ENCODE measurements around the gene GUCA1A. TPM values are rescaled to one million over a fixed set of nuclear protein-coding genes. Genes with fewer than 3 reads are reported as not detected.
A peak's percentile ranks its signal among the peaks of the same experiment; 100 is the strongest.

GUCA1A gene
- total and polyA plus RNA-seq, 2 of the 4 experiments (the other 2 are of a cell fraction), result 0.18 to 0.32 TPM

DNA sequence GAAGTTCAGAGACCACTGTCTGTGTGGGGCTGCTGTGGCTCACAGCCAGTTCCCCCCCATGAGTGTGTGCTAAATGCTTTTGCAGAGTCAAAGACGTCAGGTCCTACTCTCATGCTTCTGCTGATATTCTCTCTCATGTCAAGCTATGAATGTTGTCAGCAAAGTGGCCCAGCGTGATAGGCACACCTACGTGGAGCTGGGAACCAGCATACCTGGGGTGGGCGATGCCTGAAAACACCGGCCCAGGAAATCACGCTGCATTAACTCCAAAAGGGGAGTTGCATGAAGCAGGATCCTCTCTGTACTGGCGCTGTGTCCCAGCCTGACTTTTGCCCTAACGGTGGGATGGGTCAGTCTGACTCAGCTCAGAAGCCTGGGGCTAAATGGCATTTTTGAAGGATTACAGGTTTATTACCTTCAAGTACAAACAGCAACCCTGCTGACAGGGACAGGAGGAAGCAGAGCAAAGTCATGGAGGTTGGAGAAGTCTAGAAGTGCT, 53.5 kb downstream of the GUCA1A start:
- H4K5ac ChIP-seq (ENCODE audit: low read depth, low read length), result peak overlapping the region; percentile 10
- no TSS peak for BruUV-seq (replicated peaks)
- peaks cover 25% of the 10 kb centered on the region for H3K9me1 ChIP-seq (ENCODE audit: insufficient read depth, low read length)
- H3K27me3 ChIP-seq (ENCODE audit: control insufficient read depth, insufficient read depth, low read length), result no peaks in the 10 kb centered on the region
- H3K23ac ChIP-seq (ENCODE audit: low read depth, low read length), result peak overlapping the region; percentile 71
- H3K18ac ChIP-seq (ENCODE audit: low read depth, low read length), result peak overlapping the region; percentile 62
- no peaks in the 10 kb centered on the region for H4K20me1 ChIP-seq (ENCODE audit: insufficient read depth, low read length)
- peak overlapping the region; percentile 88 for H4K91ac ChIP-seq (ENCODE audit: insufficient read depth, low read depth, low read length)
- peak overlapping the region; percentile 89 for H2BK120ac ChIP-seq (ENCODE audit: low read depth, low read length)
- H3K27ac ChIP-seq (ENCODE audit: insufficient read depth, low read length), result peak overlapping the region; percentile 87
- DNase-seq (peak; percentile 59), ATAC-seq (ENCODE audit: low read depth) (peak; percentile 19)
- H3K4me3 ChIP-seq (ENCODE audit: insufficient read depth, low read depth, low read length), result no peak overlapping the region
- H2BK15ac ChIP-seq (ENCODE audit: low read depth, low read length), result peak overlapping the region; percentile 72; the same call in 2 of the 3 replicates
- peak overlapping the region; percentile 89 for H3K4ac ChIP-seq (ENCODE audit: low read depth, low read length)
- WGBS, 2 experiments (ENCODE audit: extremely low coverage in 2 of 2, insufficient read length in 1 of 2), result 68% methylated on average over 3 of the region's 8 CpGs; no CpG with 5 or more reads in 1 of the 2 experiments
- in situ Hi-C loops (cut with MboI; ENCODE audit: low sequenced_read_pairs), result no loop called here
- dilution Hi-C loops (cut with HindIII; ENCODE audit: low sequenced_read_pairs, unreplicated experiment), result no loop called here
- peak overlapping the region; percentile 91 for H2BK5ac ChIP-seq (ENCODE audit: low read depth, low read length, poor library complexity, severe bottlenecking)
- peaks cover 19% of the 10 kb centered on the region for H3K36me3 ChIP-seq (ENCODE audit: control insufficient read depth, insufficient read depth, low read length)
- H3K9ac ChIP-seq (ENCODE audit: low read depth, low read length), result peak overlapping the region; percentile 29; the same call in 1 of the 2 replicates
- H3K9me3 ChIP-seq (ENCODE audit: control insufficient read depth, insufficient read depth, low read length), result no peaks in the 10 kb centered on the region
- peaks cover 17% of the 10 kb centered on the region for H3K4me1 ChIP-seq (ENCODE audit: control insufficient read depth, insufficient read depth, low read length)
- peak overlapping the region; percentile 86 for H2BK20ac ChIP-seq (ENCODE audit: low read depth, low read length)
- peak overlapping the region; percentile 81 for H2AK5ac ChIP-seq (ENCODE audit: low read depth, low read length)
- H3K14ac ChIP-seq (replicated peaks; ENCODE audit: low read depth, low read length), result peak overlapping the region; percentile 75; the same call in 1 of the 2 replicates
- POLR2A ChIA-PET (ENCODE audit: unreplicated experiment), result interaction anchor here (0.8 kb wide), 1 partner anchor 12 kb away, joined by 3 read pairs; no protein-coding TSS in a partner anchor
- H4K8ac ChIP-seq (ENCODE audit: low read depth in 2 of 2, low read length in 2 of 2), result peak overlapping the region; percentile 38 to 85
- intact Hi-C loops (cut with micrococcal nuclease), result loop anchor here (10.0 kb wide), 1 partner anchor 108 kb away; no protein-coding TSS in a partner anchor
- CTCF ChIA-PET, result interaction anchor here (1.3 to 1.6 kb wide), 3 partner anchors 12 to 321 kb away, joined by 4 to 6 read pairs (median 4); no protein-coding TSS in a partner anchor
- peak overlapping the region; percentile 26 for H2AK9ac ChIP-seq (replicated peaks; ENCODE audit: low read depth, low read length, poor library complexity)
- no peak for TF ChIP-seq RFX5 (IDR thresholded peaks at IDR 0.05; ENCODE audit: low read depth, low read length)
- peak overlapping the region; percentile 44; the same call in 1 of the 2 replicates for H3K56ac ChIP-seq (ENCODE audit: extremely low read depth, insufficient read depth, low read length)
- peak overlapping the region; percentile 60 for H2AFZ ChIP-seq (replicated peaks; ENCODE audit: low read length, poor library complexity)
- peaks cover 3 to 22% of the 10 kb centered on the region in 2 experiments; a peak in 2 of 4 replicates for H3K79me1 ChIP-seq (ENCODE audit: low read depth in 1 of 2, low read length in 2 of 2)
- H3K4me2 ChIP-seq (ENCODE audit: low read depth, low read length), result peak overlapping the region; percentile 64

All from IMR-90 (cell line).